ENCODE data around the gene NOTUM. TPM values are rescaled to one million over a fixed set of nuclear protein-coding genes. Genes with fewer than 3 reads are reported as not detected.
A peak's percentile ranks its signal among the peaks of the same experiment; 100 is the strongest.

The NOTUM gene
- total and polyA plus RNA-seq, 4 donors, result 0.60 to 1.0 TPM; not detected in 2

- Histone ChIP-seq H3K4me1 (ENCODE audit: control insufficient read depth in 1 of 2, insufficient read depth in 2 of 2, low read length in 2 of 2) (no peaks in the 10 kb centered on the region), H3K4me3 (ENCODE audit: low read length in 2 of 2) (no peak overlapping the region), H3K27ac (ENCODE audit: low read depth in 1 of 2, low read length in 2 of 2) (no peak overlapping the region), H3K36me3 (ENCODE audit: control insufficient read depth in 1 of 2, insufficient read depth in 2 of 2, low read length in 1 of 2) (no peaks in the 10 kb centered on the region), H3K9me3 (ENCODE audit: control insufficient read depth, low read length) (no peaks in the 10 kb centered on the region), H3K27me3 (ENCODE audit: control insufficient read depth in 1 of 2, insufficient read depth in 2 of 2, low read length in 1 of 2) (no peaks in the 10 kb centered on the region)
- DNase-seq (no peak), ATAC-seq (ENCODE audit: low FRiP score) (no peak)
- intact Hi-C loops (cut with DNase I), result no loop called here
- WGBS, 2 donors, result 92 to 93% methylated on average over 9 of the region's 9 CpGs
Measured at GRCh38 chr17:81980707-81981343, 19.8 kb upstream of the NOTUM start.

- WGBS, 2 donors, result 93 to 94% methylated on average over 4 of the region's 4 CpGs
Measured at GRCh38 chr17:81980122-81980521, 19.1 kb upstream of the NOTUM start.

GRCh38 chr17:81978524-81979298 lies 17.7 kb upstream of the NOTUM start:
- intact Hi-C loops (cut with DNase I), result no loop called here
- no peak overlapping the region for H3K27ac ChIP-seq (ENCODE audit: low read depth in 1 of 2, low read length in 2 of 2)
- no peaks in the 10 kb centered on the region for H3K36me3 ChIP-seq (ENCODE audit: control insufficient read depth in 1 of 2, insufficient read depth in 2 of 2, low read length in 1 of 2)
- ATAC-seq (ENCODE audit: low FRiP score) (no peak), DNase-seq (no peak)
- H3K4me1 ChIP-seq (ENCODE audit: control insufficient read depth in 1 of 2, insufficient read depth in 2 of 2, low read length in 2 of 2), result no peaks in the 10 kb centered on the region
- 89 to 92% methylated on average over 26 to 27 of the region's 27 CpGs for WGBS, 2 donors
- no peaks in the 10 kb centered on the region for H3K27me3 ChIP-seq (ENCODE audit: control insufficient read depth in 1 of 2, insufficient read depth in 2 of 2, low read length in 1 of 2)
- H3K4me3 ChIP-seq (ENCODE audit: low read length in 2 of 2), result no peak overlapping the region
- no peaks in the 10 kb centered on the region for H3K9me3 ChIP-seq (ENCODE audit: control insufficient read depth, low read length)

More at GRCh38 chr17:81980122-81980521, 19.1 kb upstream of the NOTUM start:
- H3K9me3 ChIP-seq (ENCODE audit: control insufficient read depth, low read length), result no peaks in the 10 kb centered on the region
- DNase-seq (no peak), ATAC-seq (ENCODE audit: low FRiP score) (no peak)
- H3K27ac ChIP-seq (ENCODE audit: low read depth in 1 of 2, low read length in 2 of 2), result no peak overlapping the region
- H3K27me3 ChIP-seq (ENCODE audit: control insufficient read depth in 1 of 2, insufficient read depth in 2 of 2, low read length in 1 of 2), result no peaks in the 10 kb centered on the region
- intact Hi-C loops (cut with DNase I), result no loop called here
- no peak overlapping the region for H3K4me3 ChIP-seq (ENCODE audit: low read length in 2 of 2)
- no peaks in the 10 kb centered on the region for H3K4me1 ChIP-seq (ENCODE audit: control insufficient read depth in 1 of 2, insufficient read depth in 2 of 2, low read length in 2 of 2)
- H3K36me3 ChIP-seq (ENCODE audit: control insufficient read depth in 1 of 2, insufficient read depth in 2 of 2, low read length in 1 of 2), result no peaks in the 10 kb centered on the region

GRCh38 chr17:81977211-81977808 lies 16.3 kb upstream of the NOTUM start, which contains the start of gene ASPSCR1:
TSS of gene ASPSCR1 (plus strand) at chr17:81977629. CDS start at chr17:81977647, 18 bp downstream.
- no peaks in the 10 kb centered on the region for H3K36me3 ChIP-seq (ENCODE audit: control insufficient read depth in 1 of 2, insufficient read depth in 2 of 2, low read length in 1 of 2)
- peak within 1 kb of the TSS in 1 of 2 donors; percentile 53 for H3K27ac ChIP-seq (ENCODE audit: low read depth in 1 of 2, low read length in 2 of 2)
- H3K27me3 ChIP-seq (ENCODE audit: control insufficient read depth in 1 of 2, insufficient read depth in 2 of 2, low read length in 1 of 2), result no peaks in the 10 kb centered on the region
- 0% methylated on average over 53 to 76 of the region's 76 CpGs for WGBS, 2 donors
- peak within 1 kb of the TSS; percentile 43 to 75 for H3K4me3 ChIP-seq (ENCODE audit: low read length in 2 of 2)
- intact Hi-C loops (cut with DNase I), result no loop called here
- DNase-seq (peak; percentile 95 to 97), ATAC-seq (ENCODE audit: low FRiP score) (peak; percentile 98)
- H3K4me1 ChIP-seq (ENCODE audit: control insufficient read depth in 1 of 2, insufficient read depth in 2 of 2, low read length in 2 of 2), result no peaks in the 10 kb centered on the region
- H3K9me3 ChIP-seq (ENCODE audit: control insufficient read depth, low read length), result no peaks in the 10 kb centered on the region

- intact Hi-C loops (cut with DNase I), result no loop called here
- 22 to 23% methylated on average over 30 of the region's 30 CpGs for WGBS, 2 donors
Measured at GRCh38 chr17:81976332-81977210, 15.6 kb upstream of the NOTUM start.

GRCh38 chr17:81973432-81973831 lies 12.4 kb upstream of the NOTUM start:
- Histone ChIP-seq H3K9me3 (ENCODE audit: control insufficient read depth, low read length) (no peaks in the 10 kb centered on the region), H3K4me1 (ENCODE audit: control insufficient read depth in 1 of 2, insufficient read depth in 2 of 2, low read length in 2 of 2) (no peaks in the 10 kb centered on the region), H3K27ac (ENCODE audit: low read depth in 1 of 2, low read length in 2 of 2) (no peak overlapping the region), H3K36me3 (ENCODE audit: control insufficient read depth in 1 of 2, insufficient read depth in 2 of 2, low read length in 1 of 2) (no peaks in the 10 kb centered on the region), H3K4me3 (ENCODE audit: low read length in 2 of 2) (no peak overlapping the region), H3K27me3 (ENCODE audit: control insufficient read depth in 1 of 2, insufficient read depth in 2 of 2, low read length in 1 of 2) (no peaks in the 10 kb centered on the region)
- ATAC-seq (ENCODE audit: low FRiP score), result no peak
- no peak for DNase-seq
- intact Hi-C loops (cut with DNase I), result no loop called here

More at GRCh38 chr17:81976332-81977210, 15.6 kb upstream of the NOTUM start:
- Histone ChIP-seq H3K4me1 (ENCODE audit: control insufficient read depth in 1 of 2, insufficient read depth in 2 of 2, low read length in 2 of 2) (no peaks in the 10 kb centered on the region), H3K9me3 (ENCODE audit: control insufficient read depth, low read length) (no peaks in the 10 kb centered on the region), H3K36me3 (ENCODE audit: control insufficient read depth in 1 of 2, insufficient read depth in 2 of 2, low read length in 1 of 2) (no peaks in the 10 kb centered on the region), H3K4me3 (ENCODE audit: low read length in 2 of 2) (peak overlapping the region; percentile 43 to 67), H3K27me3 (ENCODE audit: control insufficient read depth in 1 of 2, insufficient read depth in 2 of 2, low read length in 1 of 2) (no peaks in the 10 kb centered on the region), H3K27ac (ENCODE audit: low read depth in 1 of 2, low read length in 2 of 2) (peak overlapping the region in 1 of 2 donors; percentile 53)
- peak; percentile 39 for ATAC-seq (ENCODE audit: low FRiP score)
- DNase-seq, result no peak

- H3K27ac ChIP-seq (ENCODE audit: low read depth in 1 of 2, low read length in 2 of 2), result no peak overlapping the region
- intact Hi-C loops (cut with DNase I), result no loop called here
- H3K4me3 ChIP-seq (ENCODE audit: low read length in 2 of 2), result no peak overlapping the region
- no peaks in the 10 kb centered on the region for H3K9me3 ChIP-seq (ENCODE audit: control insufficient read depth, low read length)
- no peaks in the 10 kb centered on the region for H3K4me1 ChIP-seq (ENCODE audit: control insufficient read depth in 1 of 2, insufficient read depth in 2 of 2, low read length in 2 of 2)
- H3K27me3 ChIP-seq (ENCODE audit: control insufficient read depth in 1 of 2, insufficient read depth in 2 of 2, low read length in 1 of 2), result no peaks in the 10 kb centered on the region
- no peak for DNase-seq
- ATAC-seq (ENCODE audit: low FRiP score), result no peak
- H3K36me3 ChIP-seq (ENCODE audit: control insufficient read depth in 1 of 2, insufficient read depth in 2 of 2, low read length in 1 of 2), result no peaks in the 10 kb centered on the region
- 86 to 87% methylated on average over 12 of the region's 12 CpGs for WGBS, 2 donors
Measured at GRCh38 chr17:81968850-81969812, 8.1 kb upstream of the NOTUM start.

All from aorta (tissue), 5 donors.